Renal cortical epithelial cell (primary cell): ENCODE measurements around the gene PHYHIPL. TPM values are rescaled to one million over a fixed set of nuclear protein-coding genes. Genes with fewer than 3 reads are reported as not detected.
A peak's percentile ranks its signal among the peaks of the same experiment; 100 is the strongest.
"Not testable (repeated sequence)": the region's sequence is repeated elsewhere in the genome, so short reads cannot be mapped to it uniquely, and the experiment has no call there.

ENCODE experiments used
- DNase-seq: peaks from one replicate; pipeline ENCODE4 v3.0.0-alpha.2; 2011; ENCODE audit warnings: low read depth
- total RNA-seq: library from RNA; depleted of rRNA; stranded (reverse); fragments of >200 nt; gene quantifications from 2 replicates; pipeline ENCODE4 v1.2.3, GENCODE V29; 2014

PHYHIPL gene
- total RNA-seq, 1 donor from 2014 or later = 0.15 TPM

DNA sequence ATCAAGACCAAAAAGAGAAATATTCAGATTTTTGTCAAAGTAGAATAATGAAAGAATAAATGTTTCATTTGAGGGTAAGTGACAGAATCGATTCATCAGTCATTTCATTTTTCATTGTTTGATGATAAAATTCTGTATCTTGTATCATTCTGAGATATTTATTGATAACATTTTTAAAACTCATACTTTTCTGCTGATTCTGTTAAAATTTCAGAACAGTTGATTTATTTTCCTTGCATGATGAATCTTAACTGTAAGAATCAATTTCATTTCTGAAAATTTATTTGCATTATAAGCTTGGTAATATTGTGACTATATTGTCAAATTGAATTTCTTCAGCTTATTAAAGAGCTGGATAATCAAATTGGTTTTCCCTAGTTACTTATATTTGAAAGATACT, 13.9 kb downstream of the PHYHIPL start:
- no peak for DNase-seq

DNA sequence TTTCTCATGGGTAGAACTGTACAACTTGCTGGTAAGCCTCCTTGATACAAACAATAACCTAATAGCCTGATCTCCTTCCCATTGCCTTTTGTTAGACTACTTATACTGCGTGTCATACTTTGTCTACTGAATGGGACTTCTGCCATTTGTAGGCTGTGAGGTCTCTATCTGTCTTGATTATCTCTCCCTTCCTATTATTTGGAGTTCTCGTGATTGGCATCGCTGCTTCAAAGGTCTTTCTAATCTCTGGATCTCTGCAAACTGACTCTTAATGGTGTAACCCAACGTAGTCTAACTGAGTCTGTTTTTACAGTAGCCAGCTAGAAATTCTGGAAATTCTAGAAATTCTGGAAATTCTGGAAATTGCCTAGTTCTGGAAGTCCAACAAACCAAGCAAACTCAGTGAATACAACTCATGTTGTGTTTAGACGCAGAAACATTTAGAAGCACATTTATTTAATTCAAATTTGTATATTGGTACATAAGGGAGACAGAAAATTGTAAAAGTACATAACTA, 29.8 kb downstream of the PHYHIPL start:
- DNase-seq = no peak

DNA sequence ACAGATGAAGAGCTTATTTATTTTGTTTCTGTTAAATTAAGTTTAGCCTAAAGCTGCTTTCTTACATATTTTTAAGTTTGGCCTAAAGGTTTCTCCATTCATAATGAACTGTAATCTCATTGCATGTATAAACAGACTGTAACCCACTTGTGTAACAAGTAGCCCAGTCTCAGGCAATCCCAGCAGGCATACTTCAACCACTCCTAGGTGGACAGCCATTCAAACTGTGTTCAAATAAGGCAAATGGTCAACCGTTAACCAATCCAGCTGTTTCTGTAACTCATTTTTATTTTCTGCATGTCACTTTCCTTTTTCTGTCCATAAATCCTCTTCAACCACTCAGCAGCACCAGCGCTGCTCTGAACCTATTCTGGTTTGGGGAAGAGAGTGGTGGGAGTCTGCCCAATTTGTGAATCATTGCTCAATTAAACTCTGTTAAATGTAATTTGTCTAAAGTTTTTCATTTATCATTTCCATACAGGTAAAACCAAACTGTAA, 35.9 kb downstream of the PHYHIPL start:
- no peak for DNase-seq

DNA sequence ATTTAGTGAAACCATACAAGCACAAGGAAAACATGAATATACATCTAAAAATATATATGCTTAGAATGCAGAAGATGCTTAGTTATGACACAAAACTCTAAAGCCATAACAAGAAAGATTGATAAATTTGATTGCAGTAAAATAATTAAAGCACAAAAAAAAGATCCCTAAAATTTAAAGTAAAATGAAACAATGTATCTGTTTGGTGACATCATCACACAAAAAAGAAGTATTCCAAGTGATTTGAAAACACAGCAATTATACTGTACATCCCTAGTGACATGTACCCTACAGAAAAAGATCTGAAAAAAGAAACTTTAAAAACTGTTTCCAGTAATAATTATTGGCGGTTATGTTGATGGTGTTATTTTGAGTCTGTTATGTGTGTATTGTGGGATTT, 37.7 kb downstream of the PHYHIPL start:
- no peak for DNase-seq

DNA sequence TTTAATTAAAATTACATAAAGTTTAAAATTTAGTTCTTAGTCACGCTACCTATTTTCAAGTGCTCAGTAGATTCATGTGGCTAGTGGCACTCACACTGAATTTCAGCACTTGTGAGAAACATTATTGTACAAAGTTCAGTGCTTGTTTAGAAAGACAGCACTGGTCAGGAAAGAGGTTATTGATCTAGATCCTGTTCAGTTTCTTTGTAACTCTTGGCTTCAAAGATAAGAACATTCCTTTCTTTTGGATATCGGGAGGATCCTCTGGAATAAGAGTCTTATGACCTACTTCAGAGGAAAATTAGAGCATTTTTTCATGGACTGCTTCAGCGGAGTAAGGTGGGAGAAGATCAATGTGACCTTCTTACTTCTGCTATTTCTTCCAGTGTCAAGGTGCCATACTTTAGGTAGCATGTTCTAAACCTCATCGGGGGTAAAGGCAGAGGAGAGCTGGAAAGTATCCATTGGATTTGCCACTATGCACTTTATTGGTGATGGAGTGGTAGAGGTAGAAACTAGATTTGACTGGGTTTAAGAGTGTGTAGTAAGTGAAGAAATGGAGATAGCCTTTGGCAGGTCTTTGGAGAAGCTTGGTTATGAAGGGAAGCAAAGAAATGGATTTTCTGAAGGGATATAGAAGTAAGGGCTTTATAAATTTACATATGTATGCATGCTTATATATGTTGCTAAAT, 39.9 kb downstream of the PHYHIPL start:
- no peak for DNase-seq

DNA sequence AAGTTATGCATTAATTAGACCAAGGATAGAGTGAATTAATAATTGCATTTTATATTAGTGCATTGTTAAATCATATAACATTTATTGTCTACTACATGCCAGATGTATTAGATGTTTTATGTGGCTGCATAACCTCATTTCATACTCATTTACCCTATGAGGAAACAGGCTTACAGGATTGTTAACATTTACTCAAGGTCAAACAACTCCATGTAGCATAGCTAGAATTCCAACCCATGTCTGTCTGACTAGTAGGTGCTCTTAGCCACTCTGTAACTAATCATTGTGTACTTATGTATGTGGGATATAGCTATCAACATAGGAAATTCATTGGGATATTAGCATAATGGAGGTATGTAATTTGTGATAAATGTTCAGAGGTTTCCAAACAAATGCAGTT, 46.3 kb downstream of the PHYHIPL start:
- peak; percentile 55 for DNase-seq

DNA sequence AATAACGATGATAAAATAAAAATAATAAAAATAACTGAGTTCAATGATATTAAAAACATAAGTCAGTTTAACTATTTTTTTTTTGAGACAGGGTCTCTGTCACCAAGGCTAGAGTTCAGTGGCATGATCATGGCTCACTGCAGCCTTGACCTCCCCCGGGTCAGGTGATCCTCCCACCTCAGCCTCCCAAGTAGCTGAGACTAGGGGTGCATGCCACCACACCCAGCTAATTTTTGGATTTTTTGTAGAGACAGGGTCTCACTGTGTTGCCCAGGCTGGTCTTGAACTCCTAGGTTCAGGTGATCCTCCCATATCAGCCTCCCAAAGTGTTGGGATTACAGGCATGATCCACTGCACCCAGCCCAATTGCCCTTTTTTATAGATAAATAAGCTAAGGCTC, 47.2 kb downstream of the PHYHIPL start:
- DNase-seq = not testable (repeated sequence)

DNA sequence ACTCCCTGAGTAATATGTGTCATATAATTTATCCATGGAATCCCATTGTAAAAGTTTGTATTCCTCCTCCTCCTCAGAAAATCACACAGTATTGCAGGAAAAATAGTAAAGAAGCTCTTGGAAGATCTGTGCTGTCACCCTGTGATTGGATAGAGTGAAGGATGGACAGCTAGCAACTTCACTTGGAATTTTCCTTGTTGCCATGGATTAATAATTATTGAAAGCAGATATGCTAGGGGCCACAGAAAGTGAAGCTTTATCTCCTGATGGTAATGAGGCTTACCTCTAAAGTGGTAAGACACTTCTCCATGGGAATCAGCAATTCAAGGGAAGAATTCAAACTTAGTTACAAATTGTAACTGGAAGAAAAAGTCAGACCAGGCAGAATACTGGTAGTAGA, 48.8 kb downstream of the PHYHIPL start:
- DNase-seq = no peak

DNA sequence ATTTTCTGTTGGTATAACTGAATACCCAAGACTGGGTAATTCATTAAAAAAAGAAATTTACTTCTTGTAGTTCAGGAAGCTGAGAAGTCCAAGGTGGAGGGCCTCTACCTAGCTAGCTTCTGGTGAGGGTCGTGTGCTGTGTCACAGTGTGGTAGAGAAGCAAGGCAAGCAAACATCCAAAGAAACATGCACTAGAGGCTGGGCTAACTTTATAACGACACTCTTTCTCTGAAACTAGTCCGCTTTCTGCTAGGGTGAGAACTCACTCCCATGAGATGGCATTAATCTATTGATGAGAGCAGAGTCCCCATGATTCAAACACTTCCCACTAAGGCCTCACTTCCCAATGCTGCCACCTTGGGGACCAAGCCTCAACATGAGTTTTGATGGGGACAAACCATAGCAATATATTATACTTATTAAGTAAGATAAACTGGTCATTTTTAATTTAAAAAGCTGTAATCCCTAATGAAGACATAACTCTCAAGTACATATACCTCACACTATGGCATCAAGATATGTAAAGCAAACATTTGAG, 50.8 kb downstream of the PHYHIPL start:
- no peak for DNase-seq

DNA sequence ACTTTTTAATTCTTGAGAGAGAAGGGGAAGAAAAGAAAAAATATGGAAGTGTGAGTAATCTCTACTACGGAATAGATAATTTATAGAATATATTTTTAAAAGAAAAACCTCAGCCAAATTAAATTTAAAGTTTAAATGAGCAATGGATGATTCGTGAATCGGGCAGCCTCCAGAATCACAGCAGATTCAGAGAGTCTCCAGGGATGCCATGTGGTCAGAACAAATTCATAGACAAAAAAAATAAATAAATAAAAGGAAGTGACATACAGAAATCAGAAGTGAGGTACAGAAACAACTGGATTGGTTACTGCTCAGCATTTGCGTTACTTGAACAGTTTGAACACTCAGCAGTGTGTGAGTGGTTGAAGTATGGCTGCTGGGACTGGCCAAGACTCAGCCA, 53.0 kb downstream of the PHYHIPL start:
- DNase-seq = no peak

DNA sequence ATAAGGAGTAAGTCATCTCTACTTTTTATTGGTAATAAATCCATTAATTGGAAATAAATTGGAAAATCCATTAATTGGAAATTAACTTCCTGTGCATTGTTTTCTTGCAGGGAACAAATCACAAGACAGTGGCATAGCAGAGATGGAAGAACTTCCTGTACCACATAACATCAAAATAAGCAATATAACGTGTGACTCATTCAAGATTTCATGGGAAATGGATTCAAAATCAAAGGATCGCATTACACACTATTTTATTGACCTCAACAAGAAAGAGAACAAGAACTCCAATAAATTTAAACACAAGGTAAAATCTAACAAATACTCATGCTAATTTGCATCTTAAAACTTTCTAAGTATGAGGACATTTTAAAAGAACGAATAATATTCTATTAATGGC, 57.8 kb downstream of the PHYHIPL start:
- peak; percentile 9 for DNase-seq

DNA sequence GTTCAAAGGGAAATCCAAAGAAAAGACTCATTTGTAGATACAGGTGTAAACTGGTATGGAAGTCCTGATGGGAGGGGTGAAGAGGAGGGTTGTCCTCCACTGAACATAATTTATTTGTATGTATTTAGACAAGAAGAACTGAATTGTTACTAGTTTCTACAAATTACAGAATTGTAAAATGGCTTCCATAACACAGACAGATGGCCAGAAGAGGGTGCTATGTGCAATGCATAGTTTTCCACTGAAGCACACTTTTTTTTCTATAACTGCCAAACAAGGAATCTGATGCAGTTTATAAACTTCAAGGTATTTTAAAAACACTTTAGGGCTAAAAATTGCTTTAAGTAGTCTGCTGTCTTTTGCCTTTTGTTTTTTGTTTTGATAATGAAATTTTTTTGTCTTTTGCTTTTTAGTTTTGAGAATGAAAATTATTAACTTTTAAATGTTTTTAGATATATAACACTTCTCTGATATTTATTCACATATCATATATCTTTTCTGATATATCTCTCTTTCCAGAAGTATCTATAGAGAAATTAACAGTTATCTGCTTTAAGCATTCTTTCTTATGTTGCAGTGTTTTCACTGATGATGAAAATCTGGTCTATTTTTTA, 58.5 kb downstream of the PHYHIPL start:
- peak; percentile 59 for DNase-seq

DNA sequence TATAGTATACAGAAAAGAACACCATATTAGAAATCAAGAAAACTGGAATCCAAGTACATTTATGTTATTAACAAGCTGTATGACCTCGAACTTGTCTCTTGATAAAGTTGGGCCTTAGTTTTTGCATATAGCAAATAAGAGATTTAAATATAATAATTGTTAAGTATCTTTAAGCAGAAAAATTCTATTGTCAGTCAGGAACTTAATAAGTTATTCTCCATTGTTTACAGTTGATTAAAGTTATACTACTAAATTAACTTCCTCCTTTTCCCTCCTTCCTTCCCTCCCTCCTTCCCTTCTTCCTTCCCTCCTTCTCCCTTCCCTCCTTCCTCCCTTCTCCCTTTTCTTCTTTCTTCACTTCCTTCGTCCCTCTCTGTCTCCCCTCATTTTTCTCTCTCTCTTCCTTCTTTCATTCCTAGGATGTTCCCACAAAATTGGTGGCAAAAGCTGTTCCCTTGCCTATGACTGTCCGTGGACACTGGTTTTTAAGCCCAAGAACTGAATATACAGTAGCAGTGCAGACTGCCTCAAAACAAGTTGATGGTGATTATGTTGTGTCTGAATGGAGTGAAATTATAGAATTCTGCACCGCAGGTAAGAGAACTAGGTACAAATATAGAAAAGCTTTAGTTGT, 59.7 kb downstream of the PHYHIPL start:
- DNase-seq = no peak

DNA sequence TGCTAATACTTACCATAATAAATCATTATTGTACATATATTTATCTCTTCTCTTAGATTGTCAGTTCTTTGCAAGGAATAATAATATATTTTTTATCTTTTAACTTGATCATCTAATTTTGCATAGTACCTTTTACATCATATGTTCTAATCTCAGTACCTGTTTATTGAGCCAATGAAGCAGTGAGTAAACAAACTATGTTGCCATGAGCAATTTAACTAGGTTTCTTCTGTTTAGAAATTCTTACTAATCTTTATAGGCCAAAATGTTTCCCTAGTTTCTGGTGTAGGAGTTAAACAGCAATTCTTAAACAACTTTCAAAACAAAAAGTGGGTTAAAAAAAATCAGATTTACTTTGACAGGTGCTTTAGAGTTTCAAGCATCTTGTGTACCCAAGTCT, 61.3 kb downstream of the PHYHIPL start:
- no peak for DNase-seq

DNA sequence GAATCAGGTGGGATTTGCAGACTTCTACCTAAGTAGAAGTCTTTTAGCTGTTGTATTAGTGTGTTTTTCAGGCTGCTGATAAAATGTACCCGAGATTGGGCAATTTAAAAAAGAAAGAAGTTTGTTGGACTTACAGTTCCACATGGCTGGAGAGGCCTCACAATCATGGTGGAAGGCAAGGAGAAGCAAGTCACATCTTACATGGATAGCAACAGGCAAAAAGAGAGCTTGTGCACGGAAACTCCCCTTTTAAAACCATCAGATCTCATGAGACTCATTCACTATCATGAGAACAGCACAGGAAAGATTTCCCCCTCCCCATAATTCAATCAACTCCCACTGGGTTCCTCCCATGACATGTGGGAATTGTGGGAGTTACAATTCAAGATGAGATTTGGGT, 62.7 kb downstream of the PHYHIPL start:
- DNase-seq = not testable (repeated sequence)

DNA sequence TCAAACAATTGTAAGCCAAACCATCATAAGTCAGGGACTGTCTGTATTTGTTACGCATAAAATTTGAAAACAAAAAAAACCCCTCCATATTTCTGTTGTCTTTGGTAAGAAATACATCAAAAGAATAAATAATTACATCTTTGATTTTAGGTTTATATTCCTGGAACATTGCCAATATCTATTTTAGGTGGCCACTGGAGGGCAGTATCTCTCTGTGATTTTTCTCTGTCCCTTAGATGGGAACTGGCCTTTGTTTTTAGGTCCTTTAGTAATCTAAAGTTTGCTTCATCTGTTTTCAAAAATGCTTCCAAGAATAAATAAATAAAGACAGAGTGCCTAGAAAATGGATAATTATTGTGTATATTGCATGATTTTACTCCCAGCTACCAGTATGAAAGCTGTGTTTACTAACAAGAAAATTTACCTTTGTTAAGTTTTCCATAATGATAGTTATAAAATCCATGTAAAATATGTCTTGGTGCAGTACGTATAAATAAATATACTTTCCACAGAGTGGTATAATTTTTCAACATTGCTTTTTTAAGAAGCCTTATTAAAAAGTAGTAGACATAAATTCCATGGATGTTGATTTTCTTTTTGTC, 64.2 kb downstream of the PHYHIPL start:
- peak; percentile 38 for DNase-seq

DNA sequence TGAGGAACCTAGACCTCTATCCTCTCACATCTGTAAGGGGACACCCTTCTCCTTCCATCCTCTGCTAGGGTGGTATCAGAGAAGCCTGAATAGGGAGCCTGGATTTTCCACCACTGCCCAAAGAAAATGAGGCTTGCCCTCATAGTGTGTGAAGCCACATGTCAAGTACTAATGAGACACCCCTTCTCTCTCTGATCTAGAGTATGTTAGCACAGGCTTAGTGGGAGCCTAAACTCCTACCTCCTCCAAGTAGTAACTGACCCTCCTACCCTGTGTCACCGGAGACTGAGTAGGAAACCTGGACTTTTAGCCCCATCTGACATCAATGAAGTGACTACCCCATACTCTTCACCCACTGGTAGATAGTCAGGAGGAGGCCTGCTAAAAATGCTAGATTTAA, 65.6 kb downstream of the PHYHIPL start:
- no peak for DNase-seq

DNA sequence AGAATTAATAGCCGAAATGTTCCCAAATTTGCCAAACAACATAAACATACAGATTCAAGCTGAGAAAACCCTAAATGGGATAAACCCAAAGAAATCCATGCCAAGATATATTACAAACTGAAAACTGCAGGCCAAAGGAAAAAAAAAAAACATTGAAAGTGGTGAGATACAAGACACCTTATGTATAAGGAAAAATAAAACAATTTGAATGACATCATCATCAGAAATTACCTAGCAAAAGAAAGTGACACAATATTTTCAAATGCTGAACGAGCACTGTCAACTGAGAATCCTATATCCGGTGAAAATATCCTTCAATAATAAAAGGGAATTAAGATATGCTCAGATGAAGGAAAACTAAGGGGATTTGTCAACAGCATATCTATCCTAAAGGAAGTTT, 66.5 kb downstream of the PHYHIPL start:
- no peak for DNase-seq

DNA sequence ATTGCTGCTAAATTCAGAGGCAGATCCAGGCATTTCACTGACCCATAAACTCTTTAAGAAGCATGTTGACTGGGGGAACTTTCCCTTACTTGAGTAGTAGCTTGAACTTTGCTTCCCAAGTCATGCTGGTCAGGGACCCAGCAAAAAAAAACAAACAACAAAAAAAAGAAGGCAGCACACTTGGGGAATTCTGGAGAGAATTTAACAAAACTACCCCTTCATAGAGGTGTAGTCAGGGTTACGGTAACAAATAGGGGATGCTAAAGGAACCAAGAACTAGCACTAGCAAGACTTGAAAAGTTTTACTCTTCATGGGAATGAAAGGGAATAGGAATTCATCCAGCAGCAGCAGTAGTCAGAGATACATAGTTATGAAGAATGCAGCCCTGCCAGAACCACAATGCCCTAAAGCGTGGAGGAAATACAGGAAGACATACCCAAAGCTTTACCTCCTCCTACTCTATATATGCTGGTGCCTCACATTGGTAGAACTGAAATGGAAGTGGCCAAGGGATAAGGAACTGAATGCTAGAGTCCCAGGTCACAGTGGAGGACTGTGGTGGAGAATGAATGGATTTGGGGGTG, 67.3 kb downstream of the PHYHIPL start:
- DNase-seq = no peak

DNA sequence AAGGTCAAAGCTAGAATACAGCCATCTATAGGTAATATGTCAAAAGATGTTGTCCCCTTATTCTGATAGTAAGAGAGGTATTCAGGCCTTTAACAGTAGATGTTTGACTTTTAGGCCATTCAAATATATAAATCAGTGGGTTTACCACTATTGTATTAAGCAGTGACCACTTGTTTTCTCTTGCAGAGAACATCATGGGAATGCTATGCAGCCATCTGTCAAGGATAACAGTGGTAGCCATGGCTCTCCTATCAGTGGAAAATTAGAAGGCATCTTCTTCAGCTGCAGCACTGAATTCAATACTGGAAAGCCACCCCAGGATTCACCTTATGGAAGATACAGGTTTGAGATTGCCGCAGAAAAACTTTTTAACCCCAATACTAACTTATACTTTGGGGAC, 68.4 kb downstream of the PHYHIPL start:
- DNase-seq = no peak

DNA sequence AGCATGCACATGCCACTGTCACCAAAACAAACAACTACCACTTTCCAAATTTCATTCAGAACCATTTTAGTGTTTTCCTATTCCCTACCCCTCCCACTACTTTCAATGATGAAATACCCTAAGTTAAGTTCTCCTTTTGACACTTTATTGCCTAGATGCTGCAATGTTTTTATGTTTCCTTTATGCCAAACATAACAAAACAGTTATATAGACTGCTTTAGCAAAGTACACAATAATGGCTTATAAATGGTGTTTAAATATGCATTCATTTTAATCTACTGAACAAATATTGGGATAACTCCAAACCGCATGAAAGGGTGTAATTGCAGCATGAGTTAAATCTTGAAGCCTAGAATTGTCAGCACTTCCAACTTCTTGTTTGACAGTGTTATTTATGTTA, 69.2 kb downstream of the PHYHIPL start:
- DNase-seq = no peak

DNA sequence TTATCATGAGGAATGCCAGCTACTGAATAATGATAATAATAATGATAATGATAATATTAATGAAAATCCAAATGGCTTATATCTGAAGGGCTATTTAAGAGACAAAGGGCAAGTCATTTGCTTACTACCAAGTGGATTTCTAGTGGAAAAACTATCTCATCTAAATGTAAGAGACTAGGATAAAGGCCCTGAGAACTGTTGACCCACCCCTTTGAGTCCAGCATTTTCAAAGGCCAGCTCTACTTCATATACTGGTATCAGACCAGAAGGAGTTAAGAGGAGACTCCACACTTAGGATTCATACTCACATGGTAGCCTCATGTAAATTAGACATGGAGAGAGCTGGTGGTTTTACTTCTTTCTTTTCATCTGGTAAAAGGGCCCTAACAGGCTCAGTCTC, 76.0 kb downstream of the PHYHIPL start:
- no peak for DNase-seq
